ENCODE results near the gene GNG8. TPM values are rescaled to one million over a fixed set of nuclear protein-coding genes. Genes with fewer than 3 reads are reported as not detected.

The GNG8 gene
- total and polyA plus RNA-seq, 8 donors: 5.8 to 16.0 (median 8.9) TPM; not detected in 2

DNA sequence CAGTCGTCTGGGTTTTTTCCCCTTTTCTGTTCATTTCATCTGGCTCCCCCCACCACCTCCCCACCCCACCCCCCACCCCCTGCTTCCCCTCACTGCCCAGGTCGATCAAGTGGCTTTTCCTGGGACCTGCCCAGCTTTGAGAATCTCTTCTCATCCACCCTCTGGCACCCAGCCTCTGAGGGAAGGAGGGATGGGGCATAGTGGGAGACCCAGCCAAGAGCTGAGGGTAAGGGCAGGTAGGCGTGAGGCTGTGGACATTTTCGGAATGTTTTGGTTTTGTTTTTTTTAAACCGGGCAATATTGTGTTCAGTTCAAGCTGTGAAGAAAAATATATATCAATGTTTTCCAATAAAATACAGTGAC lies 25.6 kb downstream of the GNG8 start:
- no peak for ATAC-seq
- Histone ChIP-seq H3K27me3 (no peaks in the 10 kb centered on the region), H3K9me3 (no peaks in the 10 kb centered on the region), H3K4me1 (peaks cover 4 to 26% of the 10 kb centered on the region in 2 donors), H3K27ac (no peak overlapping the region), H3K4me3 (no peak overlapping the region), H3K36me3 (peaks cover 0 to 52% of the 10 kb centered on the region in 2 donors)
- no peak for DNase-seq
- TF ChIP-seq CTCF (IDR thresholded peaks at IDR 0.05): no peak
- intact Hi-C loops (cut with DNase I): no loop called here

- Histone ChIP-seq H3K4me3 (no peak overlapping the region), H3K36me3 (peaks cover 0 to 57% of the 10 kb centered on the region in 2 donors), H3K27ac (no peak overlapping the region), H3K9me3 (no peaks in the 10 kb centered on the region), H3K4me1 (peaks cover 4 to 30% of the 10 kb centered on the region in 2 donors), H3K27me3 (no peaks in the 10 kb centered on the region)
- intact Hi-C loops (cut with DNase I): no loop called here
- ATAC-seq (no peak), DNase-seq (peak in 1 of 4 donors; percentile 28)
- TF ChIP-seq CTCF (IDR thresholded peaks at IDR 0.05): no peak
Observed at GRCh38 chr19:46609511-46610412, 26.2 kb downstream of the GNG8 start.

GRCh38 chr19:46608581-46609345 lies 27.2 kb downstream of the GNG8 start:
- intact Hi-C loops (cut with DNase I): no loop called here
- Histone ChIP-seq H3K36me3 (peaks cover 0 to 57% of the 10 kb centered on the region in 2 donors), H3K9me3 (no peaks in the 10 kb centered on the region), H3K27me3 (no peaks in the 10 kb centered on the region), H3K4me3 (no peak overlapping the region), H3K27ac (no peak overlapping the region), H3K4me1 (peaks cover 7 to 31% of the 10 kb centered on the region in 2 donors)
- TF ChIP-seq CTCF (IDR thresholded peaks at IDR 0.05): no peak
- DNase-seq (no peak), ATAC-seq (no peak)

DNA sequence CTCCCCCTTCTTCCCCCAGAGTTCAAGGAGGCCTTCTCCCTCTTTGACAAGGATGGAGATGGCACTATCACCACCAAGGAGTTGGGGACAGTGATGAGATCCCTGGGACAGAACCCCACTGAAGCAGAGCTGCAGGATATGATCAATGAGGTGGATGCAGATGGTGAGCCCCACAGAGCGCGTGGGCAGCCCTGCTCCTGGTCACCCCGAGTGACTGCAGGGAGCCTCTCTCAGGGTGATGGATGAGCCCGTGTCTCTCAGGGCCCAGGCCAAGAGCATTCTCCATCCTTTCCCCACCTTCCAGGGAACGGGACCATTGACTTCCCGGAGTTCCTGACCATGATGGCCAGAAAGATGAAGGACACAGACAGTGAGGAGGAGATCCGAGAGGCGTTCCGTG lies 27.8 kb downstream of the GNG8 start:
- H3K36me3 ChIP-seq: peaks cover 0 to 57% of the 10 kb centered on the region in 2 donors
- no peak for TF ChIP-seq CTCF (IDR thresholded peaks at IDR 0.05)
- intact Hi-C loops (cut with DNase I): no loop called here
- H3K27me3 ChIP-seq: no peaks in the 10 kb centered on the region
- H3K9me3 ChIP-seq: no peaks in the 10 kb centered on the region
- H3K27ac ChIP-seq: no peak overlapping the region
- no peak overlapping the region for H3K4me3 ChIP-seq
- DNase-seq (no peak), ATAC-seq (no peak)
- peaks cover 12 to 37% of the 10 kb centered on the region in 2 donors for H3K4me1 ChIP-seq

DNA sequence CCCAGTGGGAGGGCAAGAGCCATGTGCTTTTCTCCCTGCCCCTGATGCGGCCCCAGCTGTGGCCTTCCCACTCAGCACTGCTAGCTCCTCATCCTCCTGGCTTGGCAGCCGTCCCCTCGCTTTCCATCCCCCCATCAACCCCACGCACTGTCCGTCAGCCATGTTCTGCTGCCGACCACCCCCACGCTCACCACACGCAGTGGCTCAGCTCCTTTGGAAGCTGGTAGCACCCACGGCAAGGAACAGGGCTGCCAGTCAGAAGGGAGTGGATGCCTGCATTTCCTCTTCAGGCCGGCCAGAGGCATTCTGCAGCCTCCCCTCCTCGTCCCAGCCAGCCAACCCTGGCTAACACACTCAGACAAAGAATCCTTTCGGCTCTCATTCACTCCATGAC lies 28.6 kb downstream of the GNG8 start:
- H3K27me3 ChIP-seq: no peaks in the 10 kb centered on the region
- no peak overlapping the region for H3K27ac ChIP-seq
- ATAC-seq (no peak), DNase-seq (peak in 1 of 4 donors; percentile 29)
- H3K36me3 ChIP-seq: peaks cover 0 to 57% of the 10 kb centered on the region in 2 donors
- intact Hi-C loops (cut with DNase I): no loop called here
- no peak for TF ChIP-seq CTCF (IDR thresholded peaks at IDR 0.05)
- no peaks in the 10 kb centered on the region for H3K9me3 ChIP-seq
- H3K4me1 ChIP-seq: peaks cover 18 to 43% of the 10 kb centered on the region in 2 donors
- H3K4me3 ChIP-seq: no peak overlapping the region
